ENCODE results near the gene MFAP5.
"Not testable (repeated sequence)": the region's sequence is repeated elsewhere in the genome, so short reads cannot be mapped to it uniquely, and the experiment has no call there.

The MFAP5 gene

GRCh38 chr12:8624750-8625149, 37.9 kb downstream of the MFAP5 start:
- DNase-seq: not testable (repeated sequence)

GRCh38 chr12:8622646-8623045, 40.0 kb downstream of the MFAP5 start:
- DNase-seq: no peak

GRCh38 chr12:8615206-8615605, 47.4 kb downstream of the MFAP5 start:
- no peak for DNase-seq

GRCh38 chr12:8613881-8614280, 48.7 kb downstream of the MFAP5 start:
- not testable (repeated sequence) for DNase-seq

- DNase-seq: no peak
These were observed 50.0 kb downstream of the MFAP5 start, which contains the start of gene AICDA for GRCh38 chr12:8612629-8613028. Gene AICDA (minus strand): TSS chr12:8612859. CDS start chr12:8612767, 92 bp downstream.

GRCh38 chr12:8609061-8609570, 53.5 kb downstream of the MFAP5 start:
- no peak for DNase-seq

GRCh38 chr12:8606890-8607289, 55.7 kb downstream of the MFAP5 start:
- DNase-seq: no peak

- no peak for DNase-seq
These were observed 57.6 kb downstream of the MFAP5 start for GRCh38 chr12:8605057-8605456.

GRCh38 chr12:8603856-8604255, 58.8 kb downstream of the MFAP5 start:
- no peak for DNase-seq

GRCh38 chr12:8603286-8603685, 59.3 kb downstream of the MFAP5 start:
- no peak for DNase-seq

GRCh38 chr12:8596561-8596960, 66.1 kb downstream of the MFAP5 start:
- no peak for DNase-seq
